GM19452 (cell line): Measurements from ENCODE around the gene JADE3.

Source experiments
- ATAC-seq: cut with Tn5 transposase; IDR thresholded peaks from one replicate; pipeline ENCODE4 v1.9.1; 2021; ENCODE audit not compliant: unreplicated experiment

Gene JADE3

DNA sequence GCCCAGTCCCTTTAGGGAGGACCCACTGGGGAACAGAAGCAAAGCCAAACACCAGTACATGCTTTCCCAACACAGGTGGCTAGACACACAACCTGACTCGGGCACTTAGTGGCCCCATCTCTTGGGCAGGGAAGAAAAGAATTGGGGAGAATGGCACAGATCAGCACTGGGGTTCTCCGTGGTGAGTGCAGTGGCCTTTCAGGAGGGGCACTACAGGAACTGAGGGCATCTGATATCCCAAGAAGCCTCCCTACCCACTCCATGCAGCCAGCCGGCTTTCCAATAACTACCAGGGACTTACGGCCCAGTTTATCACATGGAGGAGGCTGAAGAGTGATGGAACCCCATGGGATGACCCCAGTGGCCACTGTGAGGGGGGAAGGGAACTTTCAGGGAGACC, 189.0 kb downstream of the JADE3 start:
- no peak for ATAC-seq
